ENCODE measurements around the gene ATG9B.
A peak's percentile ranks its signal among the peaks of the same experiment; 100 is the strongest.

ATG9B gene

DNA sequence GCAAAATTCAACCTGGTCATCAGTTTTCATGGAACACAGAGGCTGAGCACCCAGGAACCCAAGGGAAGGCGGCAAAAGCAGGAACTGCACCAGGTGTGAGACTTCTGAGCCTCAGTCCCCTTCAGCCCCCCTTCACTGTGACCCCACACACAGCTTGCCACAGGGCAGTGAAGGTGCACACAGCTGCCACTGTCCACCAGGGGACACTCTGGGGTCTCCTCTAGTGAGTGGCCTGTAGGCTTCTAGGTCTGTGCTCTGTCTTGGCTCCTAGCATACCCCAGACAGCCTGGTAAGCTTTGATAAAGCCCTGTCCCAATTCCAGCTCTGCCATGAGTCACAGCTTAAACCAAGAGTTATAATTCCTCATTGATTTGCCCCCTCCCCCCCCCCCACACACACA lies 58.3 kb downstream of the ATG9B start:
- DNase-seq = peak; percentile 82
- H3K36me3 ChIP-seq = peaks cover 15% of the 10 kb centered on the region
- H3K27me3 ChIP-seq (ENCODE audit: insufficient read depth, low read depth, severe bottlenecking) = no peaks in the 10 kb centered on the region
- H3K4me3 ChIP-seq (ENCODE audit: low read depth, low read length) = no peak overlapping the region
- no peaks in the 10 kb centered on the region for H3K9me3 ChIP-seq (ENCODE audit: severe bottlenecking)
- peak overlapping the region; percentile 36; the same call in 1 of the 2 replicates for H3K27ac ChIP-seq
- TF ChIP-seq, protein P1, sequence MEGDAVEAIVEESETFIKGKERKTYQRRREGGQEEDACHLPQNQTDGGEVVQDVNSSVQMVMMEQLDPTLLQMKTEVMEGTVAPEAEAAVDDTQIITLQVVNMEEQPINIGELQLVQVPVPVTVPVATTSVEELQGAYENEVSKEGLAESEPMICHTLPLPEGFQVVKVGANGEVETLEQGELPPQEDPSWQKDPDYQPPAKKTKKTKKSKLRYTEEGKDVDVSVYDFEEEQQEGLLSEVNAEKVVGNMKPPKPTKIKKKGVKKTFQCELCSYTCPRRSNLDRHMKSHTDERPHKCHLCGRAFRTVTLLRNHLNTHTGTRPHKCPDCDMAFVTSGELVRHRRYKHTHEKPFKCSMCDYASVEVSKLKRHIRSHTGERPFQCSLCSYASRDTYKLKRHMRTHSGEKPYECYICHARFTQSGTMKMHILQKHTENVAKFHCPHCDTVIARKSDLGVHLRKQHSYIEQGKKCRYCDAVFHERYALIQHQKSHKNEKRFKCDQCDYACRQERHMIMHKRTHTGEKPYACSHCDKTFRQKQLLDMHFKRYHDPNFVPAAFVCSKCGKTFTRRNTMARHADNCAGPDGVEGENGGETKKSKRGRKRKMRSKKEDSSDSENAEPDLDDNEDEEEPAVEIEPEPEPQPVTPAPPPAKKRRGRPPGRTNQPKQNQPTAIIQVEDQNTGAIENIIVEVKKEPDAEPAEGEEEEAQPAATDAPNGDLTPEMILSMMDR (IDR thresholded peaks at IDR 0.05; ENCODE audit: low read depth, low read length) = peak; percentile 92

DNA sequence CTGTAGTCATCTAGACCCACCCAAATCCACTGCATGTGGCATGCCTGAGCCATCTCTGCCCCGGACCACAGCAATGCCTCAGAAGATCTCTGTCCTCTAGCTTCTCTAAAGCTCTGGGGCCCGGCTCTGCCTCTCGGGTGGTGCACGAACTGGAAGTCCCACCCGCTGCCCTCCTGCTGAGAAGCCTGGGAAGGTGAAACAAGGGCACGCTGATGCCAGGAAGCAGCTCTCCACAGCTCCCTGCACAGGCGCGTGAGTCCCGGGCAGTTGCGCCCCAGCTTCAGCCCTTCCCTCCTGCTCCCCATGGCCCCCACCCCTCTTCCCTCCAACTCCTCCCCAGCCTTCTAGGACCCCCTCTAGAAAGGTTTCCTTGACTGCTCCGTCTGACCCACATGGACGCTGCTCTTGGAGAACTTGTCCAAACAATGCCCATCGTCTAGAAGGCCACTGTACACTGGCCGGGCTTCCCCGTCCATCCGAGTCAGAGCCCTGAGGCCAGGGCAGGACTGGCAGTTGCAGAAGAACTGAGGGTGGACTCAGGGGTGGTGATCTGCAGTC lies 58.9 kb downstream of the ATG9B start:
- Histone ChIP-seq H3K4me3 (ENCODE audit: low read depth, low read length) (no peak overlapping the region), H3K27me3 (ENCODE audit: insufficient read depth, low read depth, severe bottlenecking) (no peaks in the 10 kb centered on the region), H3K9me3 (ENCODE audit: severe bottlenecking) (no peaks in the 10 kb centered on the region), H3K36me3 (peaks cover 15% of the 10 kb centered on the region), H3K27ac (peak overlapping the region; percentile 71)
- DNase-seq = no peak
- TF ChIP-seq, protein P1 (IDR thresholded peaks at IDR 0.05; ENCODE audit: low read depth, low read length) = no peak

Measured in WERI-Rb-1 (cell line).